ENCODE results near the gene HOXD9.

DNA sequence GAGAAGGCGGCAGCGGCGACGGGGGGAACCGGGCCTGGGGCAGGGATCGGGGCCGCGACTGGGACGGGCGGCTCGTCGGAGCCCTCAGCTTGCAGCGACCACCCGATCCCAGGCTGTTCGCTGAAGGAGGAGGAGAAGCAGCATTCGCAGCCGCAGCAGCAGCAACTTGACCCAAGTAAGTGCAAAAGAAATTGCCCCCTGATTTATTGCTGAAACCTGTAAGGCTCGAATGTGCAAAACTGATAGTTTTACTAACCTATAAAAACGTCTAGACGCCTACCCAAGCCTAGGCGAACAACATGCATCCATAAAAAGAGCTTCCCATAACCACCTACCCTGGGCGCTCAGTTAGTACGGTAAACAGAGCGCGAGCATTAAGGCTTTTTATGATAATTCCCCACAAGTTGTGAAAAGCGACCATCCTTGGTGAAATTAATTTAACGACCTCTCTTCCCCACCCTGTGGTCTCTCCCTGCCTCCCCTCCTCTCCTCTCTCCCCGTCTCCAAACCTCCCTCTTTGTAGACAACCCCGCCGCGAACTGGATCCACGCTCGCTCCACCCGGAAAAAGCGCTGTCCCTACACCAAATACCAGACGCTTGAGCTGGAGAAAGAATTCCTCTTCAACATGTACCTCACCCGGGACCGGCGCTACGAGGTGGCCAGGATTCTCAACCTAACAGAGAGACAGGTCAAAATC is 1.0 kb downstream of the HOXD9 start:
- TF ChIP-seq SIN3A (IDR thresholded peaks at IDR 0.05; ENCODE audit: borderline replicate concordance, low read depth, low read length), result peak; percentile 12; the same call in 1 of the 2 replicates
- no peak for TF ChIP-seq EP300 (IDR thresholded peaks at IDR 0.05; ENCODE audit: borderline replicate concordance in 1 of 2, low read depth in 1 of 2, low read length in 1 of 2)
- TF ChIP-seq USF2 (IDR thresholded peaks at IDR 0.05; ENCODE audit: borderline replicate concordance, low read depth, low read length), result no peak
- TF ChIP-seq TAF1 (IDR thresholded peaks at IDR 0.05; ENCODE audit: borderline replicate concordance, low read depth, low read length), result no peak
- TF ChIP-seq CTCF (IDR thresholded peaks at IDR 0.05), result no peak
